GM12878 (cell line): ENCODE measurements around the gene SGSM2.

ENCODE experiments used
- ESRRA ChIP-seq: IDR thresholded peaks from 2 replicates; pipeline ENCODE4 v1.6.1; 2012; ENCODE audit warnings: mild to moderate bottlenecking, low read length, improper control_type of control experiment
- POLR2AphosphoS5 ChIP-seq: IDR thresholded peaks from 2 replicates; pipeline ENCODE4 v1.6.1; 2011; ENCODE audit warnings: mild to moderate bottlenecking, low read length, inconsistent platforms
- TF ChIP-seq, protein P1 (sequence below), 3 experiments: IDR thresholded peaks in 2 of 3; conservative IDR thresholded peaks in 1 of 3; 2 replicates each; pipeline ENCODE4 v1.5.1; 2011; ENCODE audit warnings: low read depth in 3 of 3, low read length in 3 of 3, mild to moderate bottlenecking in 3 of 3, control low read depth in 2 of 3, moderate library complexity in 2 of 3, inconsistent platforms in 1 of 3, mixed read lengths in 1 of 3; ENCODE audit not compliant: control insufficient read depth in 2 of 3, insufficient read depth in 1 of 3; ENCODE audit errors: extremely low read depth in 1 of 3

DNA sequence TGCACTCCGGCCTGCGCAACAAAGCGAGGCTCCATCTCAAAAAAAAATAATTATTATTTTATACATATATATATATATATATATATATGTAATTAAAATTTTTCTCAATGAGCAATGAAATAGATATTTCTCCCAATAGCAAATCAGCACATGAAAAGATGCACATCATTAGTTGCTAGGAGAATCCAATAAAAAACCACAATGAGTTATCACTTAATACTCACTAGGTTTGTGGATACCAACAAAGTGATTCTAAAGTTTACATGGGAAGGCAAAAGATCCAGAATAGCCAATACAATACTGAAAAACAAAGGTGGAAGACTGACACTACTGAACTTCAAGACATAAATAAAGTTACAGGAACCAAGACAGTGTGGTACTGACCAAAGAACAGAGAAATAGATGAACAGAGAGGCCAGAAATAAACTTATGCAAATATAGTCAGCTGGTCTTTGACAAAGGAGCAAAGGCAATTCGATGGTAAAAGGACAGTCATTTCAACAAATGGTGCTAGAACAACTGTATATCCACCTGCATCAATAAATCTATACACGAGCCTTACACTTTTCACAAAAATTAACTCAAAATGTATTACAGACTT, 47.3 kb upstream of the SGSM2 start:
- TF ChIP-seq, protein P1, sequence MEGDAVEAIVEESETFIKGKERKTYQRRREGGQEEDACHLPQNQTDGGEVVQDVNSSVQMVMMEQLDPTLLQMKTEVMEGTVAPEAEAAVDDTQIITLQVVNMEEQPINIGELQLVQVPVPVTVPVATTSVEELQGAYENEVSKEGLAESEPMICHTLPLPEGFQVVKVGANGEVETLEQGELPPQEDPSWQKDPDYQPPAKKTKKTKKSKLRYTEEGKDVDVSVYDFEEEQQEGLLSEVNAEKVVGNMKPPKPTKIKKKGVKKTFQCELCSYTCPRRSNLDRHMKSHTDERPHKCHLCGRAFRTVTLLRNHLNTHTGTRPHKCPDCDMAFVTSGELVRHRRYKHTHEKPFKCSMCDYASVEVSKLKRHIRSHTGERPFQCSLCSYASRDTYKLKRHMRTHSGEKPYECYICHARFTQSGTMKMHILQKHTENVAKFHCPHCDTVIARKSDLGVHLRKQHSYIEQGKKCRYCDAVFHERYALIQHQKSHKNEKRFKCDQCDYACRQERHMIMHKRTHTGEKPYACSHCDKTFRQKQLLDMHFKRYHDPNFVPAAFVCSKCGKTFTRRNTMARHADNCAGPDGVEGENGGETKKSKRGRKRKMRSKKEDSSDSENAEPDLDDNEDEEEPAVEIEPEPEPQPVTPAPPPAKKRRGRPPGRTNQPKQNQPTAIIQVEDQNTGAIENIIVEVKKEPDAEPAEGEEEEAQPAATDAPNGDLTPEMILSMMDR (IDR thresholded peaks at IDR 0.05 in 2 of 3, conservative IDR thresholded peaks at IDR 0.05 in 1 of 3; ENCODE audit: control insufficient read depth in 2 of 3, extremely low read depth in 1 of 3, insufficient read depth in 1 of 3, low read depth in 3 of 3, low read length in 3 of 3) = no peak
- no peak for TF ChIP-seq ESRRA
- no peak for TF ChIP-seq POLR2AphosphoS5
